ENCODE data around the gene COL4A2. TPM values are rescaled to one million over a fixed set of nuclear protein-coding genes. Genes with fewer than 3 reads are reported as not detected.

The COL4A2 gene
- total and polyA plus RNA-seq, 12 donors = 70.9 to 1,589 (median 171) TPM

- H3K4me1 ChIP-seq (replicated peaks in 1 of 2) = peaks cover 0 to 26% of the 10 kb centered on the region in 2 donors
- peak in 1 of 7 donors; percentile 53 for DNase-seq
- intact Hi-C loops (cut with DNase I) = no loop called here
These were observed 101.2 kb downstream of the COL4A2 start for GRCh38 chr13:110408286-110408685.

DNA sequence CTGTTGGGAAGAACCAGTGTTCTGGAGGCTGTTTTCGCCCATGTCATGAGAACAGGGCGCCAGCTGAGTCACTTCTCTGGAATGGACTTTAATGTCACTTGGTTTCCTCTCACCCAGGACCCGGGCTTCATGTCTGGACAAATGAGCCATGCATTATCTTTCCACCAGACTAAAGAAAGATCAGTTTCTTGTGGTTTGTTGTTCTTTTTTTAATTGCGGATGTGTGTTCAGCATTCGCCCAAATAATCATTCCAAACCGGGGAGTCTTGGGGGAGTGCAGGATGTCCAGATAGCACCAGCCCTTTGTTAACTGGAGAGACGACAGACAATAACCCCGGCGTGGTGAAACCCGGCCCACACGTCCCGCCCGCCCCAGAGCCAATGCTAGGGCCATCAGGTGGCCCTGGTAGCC, 102.5 kb downstream of the COL4A2 start:
- WGBS, 4 donors = 48 to 80% (median 57%) methylated on average over 10 to 13 of the region's 13 CpGs
- H3K4me3 ChIP-seq = no peak overlapping the region
- H3K4me1 ChIP-seq (replicated peaks in 1 of 2) = peaks cover 0 to 30% of the 10 kb centered on the region in 2 donors
- H3K36me3 ChIP-seq (replicated peaks in 1 of 2) = no peaks in the 10 kb centered on the region
- no peaks in the 10 kb centered on the region for H3K9me3 ChIP-seq (replicated peaks in 1 of 3)
- DNase-seq = peak in 6 of 7 donors; percentile 35 to 81 (median 56)
- intact Hi-C loops (cut with DNase I) = no loop called here
- H3K27me3 ChIP-seq = no peaks in the 10 kb centered on the region
- no peak for TF ChIP-seq POLR2A (IDR thresholded peaks at IDR 0.05)
- TF ChIP-seq, protein P1, sequence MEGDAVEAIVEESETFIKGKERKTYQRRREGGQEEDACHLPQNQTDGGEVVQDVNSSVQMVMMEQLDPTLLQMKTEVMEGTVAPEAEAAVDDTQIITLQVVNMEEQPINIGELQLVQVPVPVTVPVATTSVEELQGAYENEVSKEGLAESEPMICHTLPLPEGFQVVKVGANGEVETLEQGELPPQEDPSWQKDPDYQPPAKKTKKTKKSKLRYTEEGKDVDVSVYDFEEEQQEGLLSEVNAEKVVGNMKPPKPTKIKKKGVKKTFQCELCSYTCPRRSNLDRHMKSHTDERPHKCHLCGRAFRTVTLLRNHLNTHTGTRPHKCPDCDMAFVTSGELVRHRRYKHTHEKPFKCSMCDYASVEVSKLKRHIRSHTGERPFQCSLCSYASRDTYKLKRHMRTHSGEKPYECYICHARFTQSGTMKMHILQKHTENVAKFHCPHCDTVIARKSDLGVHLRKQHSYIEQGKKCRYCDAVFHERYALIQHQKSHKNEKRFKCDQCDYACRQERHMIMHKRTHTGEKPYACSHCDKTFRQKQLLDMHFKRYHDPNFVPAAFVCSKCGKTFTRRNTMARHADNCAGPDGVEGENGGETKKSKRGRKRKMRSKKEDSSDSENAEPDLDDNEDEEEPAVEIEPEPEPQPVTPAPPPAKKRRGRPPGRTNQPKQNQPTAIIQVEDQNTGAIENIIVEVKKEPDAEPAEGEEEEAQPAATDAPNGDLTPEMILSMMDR (IDR thresholded peaks at IDR 0.05) = no peak
- peak overlapping the region in 3 of 5 donors; percentile 47 to 93 (median 80) for H3K27ac ChIP-seq

More at GRCh38 chr13:110408286-110408685, 101.2 kb downstream of the COL4A2 start:
- no peaks in the 10 kb centered on the region for H3K9me3 ChIP-seq (replicated peaks in 1 of 3)
- H3K27ac ChIP-seq = peak overlapping the region in 3 of 5 donors; percentile 38 to 77 (median 52)
- H3K36me3 ChIP-seq (replicated peaks in 1 of 2) = no peaks in the 10 kb centered on the region
- no peak overlapping the region for H3K4me3 ChIP-seq
- no peaks in the 10 kb centered on the region for H3K27me3 ChIP-seq
- WGBS, 4 donors = 75 to 90% (median 88%) methylated on average over 8 to 12 of the region's 12 CpGs
- no peak for TF ChIP-seq POLR2A (IDR thresholded peaks at IDR 0.05)
- TF ChIP-seq, protein P1 (IDR thresholded peaks at IDR 0.05) = no peak

DNA sequence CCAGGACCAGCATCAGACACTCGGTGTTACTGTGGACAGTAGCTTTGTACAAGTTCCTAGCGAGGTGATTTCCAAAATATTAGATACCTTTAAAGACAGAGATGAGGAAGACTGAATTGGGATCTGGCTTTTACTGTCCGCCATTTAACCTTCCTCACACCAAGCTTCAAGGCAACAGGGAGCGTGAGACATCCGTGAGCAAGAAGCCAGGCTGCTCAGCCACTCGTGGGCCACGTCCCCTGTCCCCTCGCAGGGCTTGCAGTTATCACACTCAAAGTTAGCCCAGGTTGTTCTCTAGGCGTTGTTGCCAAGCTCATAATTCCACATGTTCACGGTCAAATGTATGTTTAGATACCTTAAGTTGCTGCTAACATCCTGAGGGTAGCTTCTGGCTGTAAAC, 102.9 kb downstream of the COL4A2 start:
- no peak for DNase-seq
- WGBS, 4 donors = 78 to 86% (median 82%) methylated on average over 10 of the region's 10 CpGs
- H3K27me3 ChIP-seq = no peaks in the 10 kb centered on the region
- intact Hi-C loops (cut with DNase I) = loop anchor here (5.0 kb wide), 2 partner anchors 178 to 188 kb away; no protein-coding TSS in a partner anchor
- peaks cover 0 to 30% of the 10 kb centered on the region in 2 donors for H3K4me1 ChIP-seq (replicated peaks in 1 of 2)
- no peaks in the 10 kb centered on the region for H3K9me3 ChIP-seq (replicated peaks in 1 of 3)
- no peak overlapping the region for H3K4me3 ChIP-seq
- H3K27ac ChIP-seq = peak overlapping the region in 4 of 5 donors; percentile 8 to 93 (median 64)
- no peak for TF ChIP-seq POLR2A (IDR thresholded peaks at IDR 0.05)
- TF ChIP-seq, protein P1 (IDR thresholded peaks at IDR 0.05) = no peak
- H3K36me3 ChIP-seq (replicated peaks in 1 of 2) = no peaks in the 10 kb centered on the region

DNA sequence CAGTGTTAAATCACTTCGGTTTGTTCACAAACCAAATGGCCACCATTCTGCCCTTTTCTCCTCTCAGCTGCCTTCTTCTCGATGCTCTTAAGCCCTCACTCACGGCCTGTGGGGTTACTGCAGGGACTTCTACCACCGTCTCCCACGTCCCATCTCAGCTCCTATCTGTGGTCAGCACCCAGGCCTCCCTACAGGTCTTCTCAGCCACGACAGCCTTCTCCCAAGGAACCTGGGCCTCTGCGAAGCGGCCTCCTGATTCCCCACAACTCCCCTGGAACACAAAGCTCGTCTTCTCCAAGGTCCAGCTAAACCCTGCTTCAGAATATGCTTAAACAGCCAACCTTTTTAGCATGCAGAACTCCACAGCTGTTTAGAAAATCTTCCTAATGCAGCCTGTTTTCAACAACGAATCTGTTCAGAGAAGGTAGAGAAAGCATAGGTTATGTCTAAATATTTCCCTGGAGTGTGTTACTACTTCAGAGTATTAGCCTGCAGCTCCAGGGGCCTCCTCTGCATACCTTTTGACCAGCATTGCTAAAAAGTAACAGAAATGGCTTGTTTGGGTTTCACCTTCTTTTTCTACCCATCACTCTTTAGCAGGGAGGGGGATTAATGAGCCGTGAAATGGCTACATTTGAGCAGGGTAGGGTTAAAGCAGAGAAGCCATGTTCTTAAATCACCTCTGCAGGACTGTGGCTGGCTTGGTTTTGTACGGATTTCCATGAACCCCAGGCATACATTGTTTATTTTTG, 104.0 kb downstream of the COL4A2 start:
- TF ChIP-seq, protein P1 (IDR thresholded peaks at IDR 0.05) = no peak
- H3K9me3 ChIP-seq (replicated peaks in 1 of 3) = no peaks in the 10 kb centered on the region
- intact Hi-C loops (cut with DNase I) = loop anchor here (5.0 kb wide), 2 partner anchors 179 to 189 kb away; no protein-coding TSS in a partner anchor
- H3K4me3 ChIP-seq = no peak overlapping the region
- DNase-seq = peak in 1 of 7 donors; percentile 45
- H3K36me3 ChIP-seq (replicated peaks in 1 of 2) = no peaks in the 10 kb centered on the region
- H3K27ac ChIP-seq = peak overlapping the region in 4 of 5 donors; percentile 27 to 93 (median 64)
- peaks cover under 1 to 34% of the 10 kb centered on the region in 2 donors for H3K4me1 ChIP-seq (replicated peaks in 1 of 2)
- H3K27me3 ChIP-seq = no peaks in the 10 kb centered on the region
- 73 to 77% (median 76%) methylated on average over 12 of the region's 12 CpGs for WGBS, 4 donors
